Measurements from ENCODE around the gene PLXNA4. TPM values are rescaled to one million over a fixed set of nuclear protein-coding genes. Genes with fewer than 3 reads are reported as not detected.

Gene PLXNA4
- total RNA-seq, 4 donors from 2014 or later = 0.31 to 0.66 (median 0.43) TPM

- Histone ChIP-seq H3K27ac (no peak overlapping the region), H3K4me3 (peak overlapping the region; percentile 52 to 57 (median 54)), H3K36me3 (no peaks in the 10 kb centered on the region), H3K9me3 (no peaks in the 10 kb centered on the region), H3K27me3 (peaks cover 16 to 35% (median 16%) of the 10 kb centered on the region in 3 donors), H3K4me1 (peaks cover 7 to 25% of the 10 kb centered on the region in 2 donors)
- DNase-seq = no peak
- intact Hi-C loops (cut with DNase I; ENCODE audit: low total_unique reads) = loop anchor here (5.0 kb wide), 1 partner anchor 184 kb away; no protein-coding TSS in a partner anchor
- TF ChIP-seq POLR2A (IDR thresholded peaks at IDR 0.05) = no peak
- TF ChIP-seq CTCF (IDR thresholded peaks at IDR 0.05 in 4 of 5, conservative IDR thresholded peaks at IDR 0.05 in 1 of 5) = no peak
- in situ Hi-C loops (cut with MboI; ENCODE audit: low sequenced_read_pairs in 4 of 4) = loop anchor here (5.0 to 25.0 kb wide), 6 partner anchors 252 to 889 kb away; no protein-coding TSS in a partner anchor
- no peak for ATAC-seq
Observed at GRCh38 chr7:132576721-132577085, 433 bp upstream of the PLXNA4 start.

GRCh38 chr7:132575419-132575981 lies 770 bp downstream of the PLXNA4 start:
- DNase-seq (no peak), ATAC-seq (no peak)
- Histone ChIP-seq H3K36me3 (no peaks in the 10 kb centered on the region), H3K4me3 (peak overlapping the region; percentile 52 to 57 (median 54)), H3K27me3 (peaks cover 16 to 36% (median 16%) of the 10 kb centered on the region in 3 donors), H3K9me3 (no peaks in the 10 kb centered on the region), H3K4me1 (peaks cover 7 to 25% of the 10 kb centered on the region in 2 donors), H3K27ac (no peak overlapping the region)
- intact Hi-C loops (cut with DNase I; ENCODE audit: low total_unique reads) (loop anchor here (5.0 kb wide), 1 partner anchor 183 kb away; no protein-coding TSS in a partner anchor), in situ Hi-C loops (cut with MboI; ENCODE audit: low sequenced_read_pairs in 4 of 4) (loop anchor here (5.0 to 25.0 kb wide), 6 partner anchors 251 to 888 kb away; no protein-coding TSS in a partner anchor)
- TF ChIP-seq CTCF (IDR thresholded peaks at IDR 0.05 in 4 of 5, conservative IDR thresholded peaks at IDR 0.05 in 1 of 5) = no peak
- TF ChIP-seq POLR2A (IDR thresholded peaks at IDR 0.05) = no peak

GRCh38 chr7:132574223-132574622 lies 2.0 kb downstream of the PLXNA4 start:
- ATAC-seq (no peak), DNase-seq (no peak)
- no peak for TF ChIP-seq POLR2A (IDR thresholded peaks at IDR 0.05)
- no peak for TF ChIP-seq CTCF (IDR thresholded peaks at IDR 0.05 in 4 of 5, conservative IDR thresholded peaks at IDR 0.05 in 1 of 5)
- H3K4me1 ChIP-seq = peaks cover 7 to 25% of the 10 kb centered on the region in 2 donors
- no peak overlapping the region for H3K4me3 ChIP-seq
- H3K9me3 ChIP-seq = no peaks in the 10 kb centered on the region
- H3K36me3 ChIP-seq = no peaks in the 10 kb centered on the region
- H3K27me3 ChIP-seq = peaks cover 16 to 36% (median 16%) of the 10 kb centered on the region in 3 donors
- in situ Hi-C loops (cut with MboI; ENCODE audit: low sequenced_read_pairs in 4 of 4) = loop anchor here (5.0 to 10.0 kb wide), 4 partner anchors 249 to 629 kb away; no protein-coding TSS in a partner anchor
- intact Hi-C loops (cut with DNase I; ENCODE audit: low total_unique reads) = no loop called here
- no peak overlapping the region for H3K27ac ChIP-seq

- Histone ChIP-seq H3K4me3 (no peak overlapping the region), H3K4me1 (peaks cover 7 to 25% of the 10 kb centered on the region in 2 donors), H3K36me3 (no peaks in the 10 kb centered on the region), H3K27me3 (peaks cover 16 to 36% (median 16%) of the 10 kb centered on the region in 3 donors), H3K9me3 (no peaks in the 10 kb centered on the region), H3K27ac (no peak overlapping the region)
- no peak for TF ChIP-seq POLR2A (IDR thresholded peaks at IDR 0.05)
- TF ChIP-seq CTCF (IDR thresholded peaks at IDR 0.05 in 4 of 5, conservative IDR thresholded peaks at IDR 0.05 in 1 of 5) = no peak
- ATAC-seq (no peak), DNase-seq (no peak)
- in situ Hi-C loops (cut with MboI; ENCODE audit: low sequenced_read_pairs in 4 of 4) = loop anchor here (5.0 to 10.0 kb wide), 4 partner anchors 249 to 629 kb away; no protein-coding TSS in a partner anchor
- intact Hi-C loops (cut with DNase I; ENCODE audit: low total_unique reads) = no loop called here
Observed at GRCh38 chr7:132573251-132573955, 2.9 kb downstream of the PLXNA4 start.
